ENCODE measurements around the gene SCARB1.

GRCh38 chr12:124774462-124775167 lies 89.0 kb downstream of the SCARB1 start:
- TF ChIP-seq TAF1 (CRISPR knock-in tag; IDR thresholded peaks at IDR 0.05) (no peak), BRCA1 (CRISPR knock-in tag; IDR thresholded peaks at IDR 0.05) (no peak), IRF1 (CRISPR knock-in tag; IDR thresholded peaks at IDR 0.05; ENCODE audit: low read depth) (no peak), SMC3 (IDR thresholded peaks at IDR 0.05; ENCODE audit: low read length) (no peak), ZNF337 (CRISPR knock-in tag; IDR thresholded peaks at IDR 0.05; ENCODE audit: borderline replicate concordance, low read depth) (no peak), JUN (CRISPR knock-in tag; IDR thresholded peaks at IDR 0.05) (no peak)
